HG03521 (cell line): ENCODE results near the gene STK10.
A peak's percentile ranks its signal among the peaks of the same experiment; 100 is the strongest.

Experiments used
- ATAC-seq: cut with Tn5 transposase; IDR thresholded peaks from one replicate; pipeline ENCODE4 v1.9.1; 2021; ENCODE audit warnings: mild to moderate bottlenecking, moderate library complexity; ENCODE audit not compliant: unreplicated experiment

Gene STK10

GRCh38 chr5:172111852-172112225, 76.2 kb downstream of the STK10 start:
- no peak for ATAC-seq

GRCh38 chr5:172110921-172111851, 76.8 kb downstream of the STK10 start:
- ATAC-seq, result peak; percentile 76

- no peak for ATAC-seq
Measured at GRCh38 chr5:172110260-172110815, 77.7 kb downstream of the STK10 start.

GRCh38 chr5:172109749-172110148, 78.3 kb downstream of the STK10 start:
- no peak for ATAC-seq

GRCh38 chr5:172107571-172107970, 80.5 kb downstream of the STK10 start:
- no peak for ATAC-seq

- ATAC-seq, result no peak
Measured at GRCh38 chr5:172106511-172107356, 81.3 kb downstream of the STK10 start.

- no peak for ATAC-seq
Measured at GRCh38 chr5:172105811-172106210, 82.2 kb downstream of the STK10 start.

GRCh38 chr5:172104801-172105701, 83.0 kb downstream of the STK10 start:
- no peak for ATAC-seq

GRCh38 chr5:172104021-172104420, 84.0 kb downstream of the STK10 start:
- ATAC-seq, result no peak

- no peak for ATAC-seq
Measured at GRCh38 chr5:172102913-172103626, 85.0 kb downstream of the STK10 start.

GRCh38 chr5:172102218-172102870, 85.7 kb downstream of the STK10 start:
- no peak for ATAC-seq

- ATAC-seq, result no peak
Measured at GRCh38 chr5:172101547-172102217, 86.3 kb downstream of the STK10 start.

GRCh38 chr5:172098883-172099282, 89.1 kb downstream of the STK10 start:
- ATAC-seq, result no peak

GRCh38 chr5:172098046-172098445, 90.0 kb downstream of the STK10 start:
- no peak for ATAC-seq

- ATAC-seq, result no peak
Measured at GRCh38 chr5:172097356-172097755, 90.7 kb downstream of the STK10 start.

GRCh38 chr5:172096207-172096940, 91.7 kb downstream of the STK10 start:
- ATAC-seq, result no peak

- ATAC-seq, result no peak
Measured at GRCh38 chr5:172095368-172096206, 92.4 kb downstream of the STK10 start.
